Measurements from ENCODE around the gene SIRT4. TPM values are rescaled to one million over a fixed set of nuclear protein-coding genes. Genes with fewer than 3 reads are reported as not detected.

SIRT4 gene
- total and polyA plus RNA-seq, 2 of the 13 experiments (the other 11 are each of a cell fraction or from before 2014, with no cell fraction given): 3.4 to 5.8 TPM

- TF ChIP-seq CCAR2 (optimal IDR thresholded peaks at IDR 0.05; ENCODE audit: low read depth, low read length) (no peak), NAIF1 (CRISPR knock-in tag; IDR thresholded peaks at IDR 0.05; ENCODE audit: borderline replicate concordance) (0 out of 2 replicates have a peak, but pooled peaks have one; percentile 26), ARID3A (IDR thresholded peaks at IDR 0.05; ENCODE audit: low read depth, low read length) (no peak)
Measured at GRCh38 chr12:120264904-120265472, 37.1 kb upstream of the SIRT4 start (continued).

- H3K4me1 ChIP-seq (ENCODE audit: insufficient read depth, low read length): peaks cover 71% of the 10 kb centered on the region
- H3K36me3 ChIP-seq (replicated peaks in 1 of 2; ENCODE audit: control insufficient read depth in 1 of 2, insufficient read depth in 2 of 2, low read length in 2 of 2): no peaks in the 10 kb centered on the region; a peak in 2 of 5 replicates
- peak within 1 kb of the TSS; percentile 85 for H3K4me2 ChIP-seq (ENCODE audit: low read depth, low read length)
- H3K9me3 ChIP-seq (ENCODE audit: low read length): no peaks in the 10 kb centered on the region
- H3K9ac ChIP-seq (ENCODE audit: insufficient read depth, low read depth, low read length): peak within 1 kb of the TSS; percentile 84
- peak within 1 kb of the TSS; percentile 76 to 97 (median 88) for H3K4me3 ChIP-seq (replicated peaks in 1 of 3; ENCODE audit: insufficient read depth in 1 of 3, low read depth in 2 of 3, low read length in 3 of 3)
- WGBS (ENCODE audit: low lambda C conversion rate): 0% methylated on average over 5 of the region's 81 CpGs
- DNase-seq (ENCODE audit: low spot score) (peak; percentile 73), FAIRE-seq (no peak), ATAC-seq (peak; percentile 80)
- intact Hi-C loops (cut with micrococcal nuclease; ENCODE audit: unreplicated experiment): loop anchor here (1.0 kb wide), 1 partner anchor 37 kb away; no protein-coding TSS in a partner anchor
- in situ Hi-C loops (cut with HindIII; ENCODE audit: extremely low pct_ligation_motif_present, low pct_unique_long_range_greater_than_20kb): loop anchor here (5.0 to 10.0 kb wide), 2 partner anchors 33 to 51 kb away; no protein-coding TSS in a partner anchor
- H4K20me1 ChIP-seq (ENCODE audit: insufficient read depth, low read length): peaks cover 3% of the 10 kb centered on the region; the same call in 1 of the 2 replicates
- peak within 1 kb of the TSS; percentile 53 for H3K27ac ChIP-seq (ENCODE audit: extremely low read length, insufficient read depth, low read length)
- CTCF ChIA-PET (ENCODE audit: low intra/inter-chr PET ratio, low total read pairs): interaction anchor here (1.9 to 4.0 kb wide), 2 partner anchors 31 to 37 kb away, joined by 20 to 51 read pairs; no protein-coding TSS in a partner anchor
- no TSS peak for BruUV-seq (replicated peaks)
- POLR2A ChIA-PET: interaction anchor here (0.9 to 13.4 kb wide), 10 partner anchors 8 to 69 kb away, joined by 3 to 265 read pairs (median 5); partner anchors contain the start of genes RNU4-1, RNU4-2, RPLP0 and SIRT4
- H3K79me2 ChIP-seq (ENCODE audit: insufficient read depth, low read length): peaks cover 38% of the 10 kb centered on the region
- H3K27me3 ChIP-seq (ENCODE audit: control insufficient read depth in 1 of 2, insufficient read depth in 2 of 2, low read length in 2 of 2): no peaks in the 10 kb centered on the region
- H2AFZ ChIP-seq (ENCODE audit: low read length): peak within 1 kb of the TSS; percentile 31
- TF ChIP-seq POLR2G (IDR thresholded peaks at IDR 0.05; ENCODE audit: low read depth, low read length) (peak; percentile 60), ELF4 (CRISPR knock-in tag; IDR thresholded peaks at IDR 0.05; ENCODE audit: borderline replicate concordance) (no peak), WIZ (CRISPR knock-in tag; IDR thresholded peaks at IDR 0.05) (no peak; the same call in 1 of the 2 replicates), ZNF512B (CRISPR knock-in tag; IDR thresholded peaks at IDR 0.05; ENCODE audit: borderline replicate concordance) (no peak), FOXP4 (CRISPR knock-in tag; IDR thresholded peaks at IDR 0.05) (no peak), ZNF160 (CRISPR knock-in tag; IDR thresholded peaks at IDR 0.05) (no peak), FOXO4 (CRISPR knock-in tag; conservative IDR thresholded peaks at IDR 0.05) (no peak), ZSCAN12 (CRISPR knock-in tag; IDR thresholded peaks at IDR 0.05) (no peak)
Measured at GRCh38 chr12:120265473-120266179, 36.5 kb upstream of the SIRT4 start, which contains the start of gene PXN. TSS of gene PXN (minus strand) at chr12:120265730. CDS start at chr12:120265629, 101 bp downstream.

All from HepG2 (cell line).